Parathyroid adenoma (tissue), 2 donors: ENCODE measurements around the gene TMEM151A.
"Not testable (repeated sequence)": the region's sequence is repeated elsewhere in the genome, so short reads cannot be mapped to it uniquely, and the experiment has no call there.

Source experiments
- H2AFZ ChIP-seq: fragments of 300-600 bp; sonication (generic); one replicate; pipeline ENCODE4 v1.7.0; 2017; ENCODE audit warnings: antibody characterized with exemption, mild to moderate bottlenecking
- H3K27ac ChIP-seq: fragments of 300-600 bp; sonication (generic); one replicate; pipeline ENCODE4 v1.7.0; 2017
- H3K27me3 ChIP-seq: fragments of 300-600 bp; sonication (generic); one replicate; pipeline ENCODE4 v1.7.0; 2017; ENCODE audit warnings: low read length; ENCODE audit not compliant: control insufficient read depth, insufficient read depth
- H3K36me3 ChIP-seq: fragments of 300-600 bp; sonication (generic); one replicate; pipeline ENCODE4 v1.7.0; 2017; ENCODE audit warnings: low read length; ENCODE audit not compliant: control insufficient read depth, insufficient read depth
- H3K4me1 ChIP-seq: fragments of 300-600 bp; sonication (generic); one replicate; pipeline ENCODE4 v1.7.0; 2017; ENCODE audit warnings: control low read depth
- H3K4me2 ChIP-seq: fragments of 300-600 bp; sonication (generic); one replicate; pipeline ENCODE4 v1.7.0; 2017; ENCODE audit warnings: low read length
- H3K4me3 ChIP-seq: fragments of 300-600 bp; sonication (generic); one replicate; pipeline ENCODE4 v1.7.0; 2017; ENCODE audit warnings: low read depth, low read length
- H3K79me2 ChIP-seq: fragments of 300-600 bp; sonication (generic); one replicate; pipeline ENCODE4 v1.7.0; 2017; ENCODE audit warnings: control low read depth
- H3K9ac ChIP-seq: fragments of 300-600 bp; sonication (generic); one replicate; pipeline ENCODE4 v1.7.0; 2017; ENCODE audit warnings: mild to moderate bottlenecking
- H3K9me3 ChIP-seq: fragments of 300-600 bp; sonication (generic); one replicate; pipeline ENCODE4 v1.7.0; 2017; ENCODE audit warnings: low read length; ENCODE audit not compliant: control insufficient read depth
- CTCF ChIP-seq: fragments of 300-600 bp; sonication (generic); IDR thresholded peaks from one replicate; pipeline ENCODE4 v1.7.0; 2017; ENCODE audit warnings: antibody characterized with exemption, mild to moderate bottlenecking
- donor health status: primary hyperparathyroidism.

The TMEM151A gene

GRCh38 chr11:66316849-66317251 is 25.2 kb downstream of the TMEM151A start, which contains the start of gene CD248:
Gene CD248 (minus strand): TSS chr11:66317044. CDS start chr11:66317027, 17 bp downstream.
- Histone ChIP-seq H3K79me2 (no peaks in the 10 kb centered on the region), H3K4me1 (peaks cover 2% of the 10 kb centered on the region), H3K9ac (no peak within 1 kb of the TSS), H2AFZ (no peak within 1 kb of the TSS), H3K4me2 (no peak within 1 kb of the TSS), H3K9me3 (no peaks in the 10 kb centered on the region), H3K4me3 (no peak within 1 kb of the TSS), H3K36me3 (no peaks in the 10 kb centered on the region), H3K27ac (peak within 1 kb of the TSS; percentile 32), H3K27me3 (no peaks in the 10 kb centered on the region)
- TF ChIP-seq CTCF: no peak

- Histone ChIP-seq H3K4me1 (peaks cover 2% of the 10 kb centered on the region), H3K27ac (peak overlapping the region; percentile 32), H3K27me3 (no peaks in the 10 kb centered on the region), H3K4me2 (no peak overlapping the region), H3K36me3 (no peaks in the 10 kb centered on the region), H3K9me3 (no peaks in the 10 kb centered on the region), H2AFZ (no peak overlapping the region), H3K9ac (no peak overlapping the region), H3K79me2 (no peaks in the 10 kb centered on the region), H3K4me3 (no peak overlapping the region)
- TF ChIP-seq CTCF: no peak
These were observed 25.6 kb downstream of the TMEM151A start for GRCh38 chr11:66317322-66317722.

GRCh38 chr11:66317723-66318599 is 26.3 kb downstream of the TMEM151A start:
- peak overlapping the region; percentile 32 for H3K27ac ChIP-seq
- peaks cover 2% of the 10 kb centered on the region for H3K4me1 ChIP-seq
- H3K9ac ChIP-seq: no peak overlapping the region

GRCh38 chr11:66318600-66318970 is 26.9 kb downstream of the TMEM151A start:
- H3K4me1 ChIP-seq: peaks cover 2% of the 10 kb centered on the region

More at GRCh38 chr11:66317723-66318599, 26.3 kb downstream of the TMEM151A start:
- TF ChIP-seq CTCF: no peak
- no peaks in the 10 kb centered on the region for H3K79me2 ChIP-seq
- no peaks in the 10 kb centered on the region for H3K36me3 ChIP-seq
- H3K4me3 ChIP-seq: no peak overlapping the region
- no peaks in the 10 kb centered on the region for H3K27me3 ChIP-seq
- H3K9me3 ChIP-seq: no peaks in the 10 kb centered on the region
- no peak overlapping the region for H2AFZ ChIP-seq
- H3K4me2 ChIP-seq: no peak overlapping the region

GRCh38 chr11:66320289-66320688 is 28.6 kb downstream of the TMEM151A start:
- H3K4me1 ChIP-seq, H3K79me2 ChIP-seq, H3K9me3 ChIP-seq, H3K27ac ChIP-seq, H2AFZ ChIP-seq, H3K27me3 ChIP-seq, H3K36me3 ChIP-seq, H3K4me2 ChIP-seq, H3K4me3 ChIP-seq, H3K9ac ChIP-seq: not testable (repeated sequence)

More at GRCh38 chr11:66318600-66318970, 26.9 kb downstream of the TMEM151A start:
- Histone ChIP-seq H3K4me3 (no peak overlapping the region), H3K36me3 (no peaks in the 10 kb centered on the region), H3K9ac (no peak overlapping the region), H2AFZ (no peak overlapping the region), H3K27ac (no peak overlapping the region), H3K27me3 (no peaks in the 10 kb centered on the region), H3K79me2 (no peaks in the 10 kb centered on the region), H3K9me3 (no peaks in the 10 kb centered on the region), H3K4me2 (no peak overlapping the region)
- no peak for TF ChIP-seq CTCF

GRCh38 chr11:66320748-66321147 is 29.1 kb downstream of the TMEM151A start:
- not testable (repeated sequence) for H3K4me2 ChIP-seq, H3K4me1 ChIP-seq, H3K4me3 ChIP-seq, H3K9me3 ChIP-seq, H3K36me3 ChIP-seq, H3K79me2 ChIP-seq, H3K27ac ChIP-seq, H2AFZ ChIP-seq, H3K27me3 ChIP-seq, H3K9ac ChIP-seq
